GM18868 (cell line): ENCODE results near the gene HDAC9.
A peak's percentile ranks its signal among the peaks of the same experiment; 100 is the strongest.

Experiments used
- ATAC-seq: cut with Tn5 transposase; IDR thresholded peaks from one replicate; pipeline ENCODE4 v1.9.1; 2021; ENCODE audit warnings: mild to moderate bottlenecking, moderate library complexity; ENCODE audit not compliant: unreplicated experiment

Gene HDAC9

DNA sequence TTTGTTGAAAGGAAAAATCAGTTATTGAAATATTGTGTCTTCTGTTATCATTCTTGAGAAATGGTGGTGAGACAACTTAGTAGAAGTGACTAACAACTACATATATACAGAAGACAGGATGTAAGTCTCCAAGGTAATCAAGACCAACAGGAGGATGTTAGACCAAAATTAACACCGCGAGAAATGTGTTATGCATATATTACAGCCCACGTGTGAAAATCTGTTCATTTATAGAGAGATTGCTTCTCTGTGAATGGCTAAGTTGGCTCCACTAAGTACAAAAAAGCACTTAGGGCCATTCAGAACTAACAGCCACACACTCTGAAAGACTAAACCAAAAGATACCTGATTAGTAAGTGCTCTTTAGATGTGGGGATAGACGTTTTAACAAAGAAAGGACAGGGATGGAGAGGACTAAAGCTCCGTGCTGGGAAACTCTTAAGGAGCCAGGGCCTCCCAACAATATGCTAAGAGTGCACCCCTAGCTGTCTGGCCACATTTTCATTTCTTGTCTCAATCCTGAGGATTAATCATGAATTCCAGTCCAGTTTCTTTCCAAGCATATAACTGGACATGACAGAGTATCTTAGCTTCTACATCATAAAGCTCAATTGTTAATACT is 26.5 kb downstream of the HDAC9 start:
- ATAC-seq = peak; percentile 45

DNA sequence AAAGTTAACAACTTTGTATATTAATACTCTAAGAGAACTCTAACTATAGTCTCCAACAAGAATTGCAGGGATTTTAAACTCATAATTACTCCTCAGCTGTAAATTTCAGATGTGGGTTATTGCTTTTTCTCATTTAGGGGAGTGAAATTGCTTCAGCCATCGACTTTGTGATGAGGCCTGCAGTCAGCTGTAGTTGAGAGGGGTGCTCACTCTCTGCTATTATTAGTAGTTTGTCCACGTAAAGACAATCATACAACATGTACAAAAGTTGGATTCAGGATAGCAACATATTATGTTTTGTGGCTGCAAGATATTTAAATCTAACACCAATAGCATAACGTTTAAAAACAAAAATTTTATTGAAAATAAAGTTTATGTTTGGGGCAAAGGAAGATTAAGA is 28.7 kb downstream of the HDAC9 start:
- ATAC-seq = no peak

DNA sequence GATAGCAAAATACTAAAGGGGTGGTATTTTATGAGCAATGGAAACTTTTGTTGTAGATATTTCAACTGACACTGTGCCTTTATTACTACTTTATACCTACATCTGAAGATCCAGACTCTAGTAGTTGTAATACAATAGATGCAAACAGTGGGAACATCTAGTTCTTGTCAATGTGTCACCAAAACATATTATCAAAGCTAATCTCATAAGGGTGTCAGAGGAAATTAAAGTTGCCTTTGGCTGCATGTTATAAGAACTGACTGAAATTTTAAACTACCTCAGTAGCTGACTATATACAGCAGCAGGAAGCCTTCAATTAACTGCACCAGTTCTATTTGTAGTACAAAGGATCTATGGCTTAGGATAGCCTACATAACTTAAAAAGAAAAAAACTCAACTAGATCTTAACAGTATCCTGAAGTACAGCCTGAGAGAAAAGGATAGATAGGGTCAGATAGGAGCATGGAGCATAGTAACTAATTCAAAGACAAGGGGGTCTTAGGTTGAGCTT is 30.9 kb downstream of the HDAC9 start:
- ATAC-seq = no peak

DNA sequence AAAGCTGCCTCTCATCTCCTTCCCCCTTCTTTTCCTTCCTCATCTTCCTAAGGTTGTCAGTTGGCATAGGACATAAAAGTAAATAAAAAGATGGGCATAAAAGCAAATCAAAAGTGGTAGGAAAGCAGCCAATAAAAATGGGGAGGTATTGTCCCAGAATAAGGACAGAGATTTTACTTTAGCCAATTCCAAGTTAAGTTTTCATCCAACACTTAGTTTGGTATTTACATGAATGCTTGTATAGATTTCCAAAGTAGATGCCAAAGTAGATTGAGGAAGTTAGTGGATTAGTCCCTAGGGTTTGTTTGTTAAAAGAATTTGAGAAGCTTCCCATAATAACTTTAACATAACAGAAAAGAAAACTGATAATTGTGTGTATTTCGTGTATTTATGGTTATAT is 33.7 kb downstream of the HDAC9 start:
- no peak for ATAC-seq

DNA sequence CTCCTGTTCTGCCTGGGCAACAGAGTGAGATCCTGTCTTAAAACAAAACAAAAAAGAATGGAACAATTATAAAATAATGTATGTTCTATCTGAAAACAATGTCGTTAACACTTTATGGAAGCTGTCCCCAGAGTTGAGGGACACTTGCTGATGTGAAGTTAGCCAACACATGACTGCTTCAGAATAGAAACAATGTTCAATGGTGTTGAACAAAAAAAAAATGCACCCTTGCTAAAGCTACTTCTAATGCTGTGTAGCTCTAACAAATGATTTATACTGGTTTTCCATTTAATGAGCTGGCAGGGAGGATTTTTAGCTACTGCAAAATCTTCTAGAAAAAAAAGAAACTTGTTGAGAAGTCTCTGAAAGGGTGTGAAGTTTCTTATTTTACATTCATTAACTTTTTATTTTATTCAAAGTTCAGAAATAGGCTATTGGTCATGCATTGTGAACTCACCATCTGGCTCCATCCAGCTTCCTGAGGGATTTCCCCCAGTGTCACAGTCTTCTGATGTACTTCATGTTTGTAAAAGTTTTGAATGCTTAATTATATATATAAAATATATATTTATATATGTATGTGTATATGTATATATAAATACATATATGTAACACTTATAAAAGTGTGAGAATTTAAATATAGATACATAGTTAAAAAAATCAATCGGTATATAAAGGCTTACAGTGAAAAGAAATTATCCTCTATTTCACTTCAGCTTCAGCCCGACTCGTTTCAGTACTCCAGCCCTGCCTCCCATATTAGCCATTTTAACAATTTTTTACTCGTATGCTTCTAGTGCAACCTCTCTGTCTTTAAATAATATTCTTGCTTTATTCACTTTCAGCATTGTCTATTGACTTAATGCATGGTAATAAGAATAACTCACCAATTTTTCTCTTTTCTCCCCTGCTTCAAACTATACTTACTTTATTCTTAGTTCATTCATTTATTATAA is 35.0 kb downstream of the HDAC9 start:
- ATAC-seq = peak; percentile 76

DNA sequence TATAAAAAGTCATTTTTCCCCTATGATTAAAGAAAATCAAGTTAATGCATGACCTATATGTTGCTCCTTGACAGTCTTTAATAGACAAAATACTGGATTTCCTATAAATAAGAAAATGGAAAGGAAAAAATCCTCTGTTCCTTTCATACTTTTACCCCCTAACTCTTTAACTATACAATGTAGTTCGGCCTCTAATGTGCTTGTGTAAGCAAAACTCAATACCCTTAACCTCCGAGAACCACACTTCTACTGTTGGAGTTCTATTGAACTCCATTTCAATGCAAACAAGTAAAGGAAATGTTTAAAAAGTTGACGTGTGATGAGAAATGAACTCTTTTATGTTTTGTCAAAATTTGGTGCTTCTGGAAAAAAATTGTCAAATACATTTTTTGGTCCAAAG is 36.0 kb downstream of the HDAC9 start:
- no peak for ATAC-seq

DNA sequence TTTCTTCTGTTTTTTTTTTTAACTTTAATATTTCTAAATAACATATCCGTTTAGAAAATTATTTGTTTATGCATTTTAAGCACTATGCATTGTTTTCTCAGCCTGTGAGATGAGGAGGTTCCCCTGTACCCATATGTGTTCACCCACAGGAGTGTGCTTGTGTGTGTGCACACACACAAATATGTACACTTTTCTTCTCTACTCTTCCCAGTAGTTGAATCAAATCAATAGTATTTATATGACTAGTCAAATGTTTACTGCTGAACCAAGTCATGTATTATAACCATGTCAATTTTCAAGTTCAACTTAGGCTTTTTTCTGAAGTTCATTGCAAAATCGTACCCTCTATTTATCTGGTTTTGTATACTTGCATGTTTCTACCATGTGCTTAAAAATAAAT is 37.3 kb downstream of the HDAC9 start:
- peak; percentile 34 for ATAC-seq

DNA sequence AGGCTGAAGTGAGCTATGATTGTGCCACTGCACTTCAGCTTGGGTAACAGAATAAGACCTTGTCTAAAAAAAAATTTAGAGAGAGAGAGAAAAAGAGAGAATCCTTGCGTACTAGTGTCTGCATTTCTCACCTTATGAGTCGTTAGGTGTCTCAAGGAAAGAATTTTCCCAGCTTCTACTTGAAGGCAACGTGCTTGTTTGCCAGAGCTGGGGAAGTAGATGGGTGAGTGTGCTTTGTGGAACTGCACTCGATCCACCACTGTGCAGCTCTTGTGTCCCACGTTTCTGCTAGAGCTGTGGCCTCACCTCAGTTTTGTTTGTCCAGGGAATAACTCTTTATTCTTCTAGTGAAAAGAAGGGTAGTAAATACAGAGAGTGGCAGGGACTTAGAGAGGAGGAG is 38.9 kb downstream of the HDAC9 start:
- no peak for ATAC-seq

DNA sequence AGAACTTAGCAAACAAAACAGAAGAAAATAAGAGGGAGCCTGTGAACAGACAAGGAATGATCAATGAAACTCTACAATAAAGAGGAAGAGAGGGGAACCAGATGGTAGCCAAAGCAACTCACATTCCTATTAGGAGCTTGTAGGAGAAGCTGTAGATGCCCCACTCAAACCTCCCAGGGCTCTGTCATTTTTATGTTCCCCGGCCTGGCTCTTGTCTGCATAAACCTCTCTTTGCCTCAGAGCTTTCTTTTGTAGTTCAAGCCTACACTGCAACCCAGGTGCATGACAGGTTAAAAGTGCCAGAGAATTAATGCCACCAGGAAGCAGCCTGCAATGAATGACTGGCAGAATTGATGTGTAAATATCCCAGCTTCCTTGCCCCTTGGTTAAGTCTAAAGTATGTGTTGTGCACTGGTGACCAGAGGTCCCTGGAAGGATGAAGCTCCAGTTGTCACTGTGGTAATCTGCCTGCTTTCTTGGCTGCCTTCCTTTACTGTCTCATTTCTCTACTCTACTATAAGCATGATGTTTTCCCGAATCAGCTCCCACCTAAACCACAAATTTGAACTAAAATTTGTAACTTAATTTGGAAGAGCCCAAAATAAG is 40.4 kb downstream of the HDAC9 start:
- no peak for ATAC-seq

DNA sequence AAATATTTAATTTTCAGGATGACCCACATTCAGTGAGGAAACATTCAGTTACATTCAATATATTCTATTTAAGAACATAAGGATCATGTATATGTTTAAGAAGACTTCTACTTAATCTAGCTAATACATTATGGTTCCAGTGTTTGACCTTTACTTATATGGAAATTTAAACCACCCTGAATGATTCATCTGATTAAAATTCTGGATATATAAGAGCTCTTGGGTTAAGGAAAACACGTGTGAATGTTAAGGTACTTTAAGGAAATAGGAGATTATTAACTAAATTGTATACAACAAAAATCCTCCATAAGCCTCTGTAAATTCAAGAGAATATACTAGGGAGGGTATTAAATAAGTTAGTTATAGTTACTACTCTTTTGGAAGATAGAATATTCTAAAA is 40.9 kb downstream of the HDAC9 start:
- ATAC-seq = no peak

DNA sequence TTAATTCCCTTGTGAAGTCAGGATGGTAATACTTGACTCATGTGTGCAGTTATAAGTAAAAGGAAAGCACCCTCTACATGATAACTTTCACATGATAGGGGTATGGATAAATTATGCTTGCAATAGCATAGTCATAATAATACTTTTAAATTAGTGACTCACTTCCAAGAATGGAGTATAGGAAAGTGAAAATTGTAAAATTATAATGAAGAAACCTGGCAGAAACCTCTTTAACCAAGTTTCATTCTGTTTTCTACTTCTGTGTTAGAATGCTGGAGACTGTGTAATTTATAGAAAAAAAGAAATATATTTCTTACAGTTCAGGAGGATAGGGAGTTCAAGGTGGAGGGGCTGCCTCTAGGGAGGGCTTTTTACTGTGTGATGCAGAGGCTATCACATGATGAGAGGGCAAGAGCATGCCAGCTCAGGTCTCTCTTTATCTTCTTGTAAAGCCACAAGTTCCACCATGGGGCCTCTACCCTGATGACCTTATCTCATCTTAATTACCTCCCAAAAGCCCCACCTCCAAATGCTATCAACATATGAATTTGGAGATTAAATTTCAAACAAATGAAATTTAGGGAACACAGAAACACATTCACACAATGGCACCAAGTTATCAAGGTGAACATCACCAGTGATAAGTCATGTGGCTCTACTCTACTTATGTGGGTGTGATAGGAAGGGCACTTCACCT is 43.2 kb downstream of the HDAC9 start:
- ATAC-seq = peak; percentile 84

DNA sequence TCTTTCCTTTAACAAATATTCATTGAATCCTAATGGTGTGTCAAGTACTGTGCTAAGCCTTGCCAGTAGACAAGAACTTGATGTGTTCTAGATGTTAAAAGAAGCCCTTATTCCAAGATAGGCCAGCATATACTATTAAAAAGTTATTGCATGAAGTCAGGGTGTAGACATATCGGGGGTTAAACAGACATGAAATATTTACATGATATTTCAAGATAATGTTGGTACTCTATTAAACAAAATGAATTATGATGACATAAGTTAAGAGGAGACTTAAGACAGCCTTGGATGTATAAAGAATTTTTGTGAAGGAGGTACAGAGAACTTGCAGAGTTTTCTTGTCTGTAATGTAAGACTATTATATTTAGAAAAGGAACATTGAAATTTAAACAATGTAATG is 44.8 kb downstream of the HDAC9 start:
- ATAC-seq = no peak

DNA sequence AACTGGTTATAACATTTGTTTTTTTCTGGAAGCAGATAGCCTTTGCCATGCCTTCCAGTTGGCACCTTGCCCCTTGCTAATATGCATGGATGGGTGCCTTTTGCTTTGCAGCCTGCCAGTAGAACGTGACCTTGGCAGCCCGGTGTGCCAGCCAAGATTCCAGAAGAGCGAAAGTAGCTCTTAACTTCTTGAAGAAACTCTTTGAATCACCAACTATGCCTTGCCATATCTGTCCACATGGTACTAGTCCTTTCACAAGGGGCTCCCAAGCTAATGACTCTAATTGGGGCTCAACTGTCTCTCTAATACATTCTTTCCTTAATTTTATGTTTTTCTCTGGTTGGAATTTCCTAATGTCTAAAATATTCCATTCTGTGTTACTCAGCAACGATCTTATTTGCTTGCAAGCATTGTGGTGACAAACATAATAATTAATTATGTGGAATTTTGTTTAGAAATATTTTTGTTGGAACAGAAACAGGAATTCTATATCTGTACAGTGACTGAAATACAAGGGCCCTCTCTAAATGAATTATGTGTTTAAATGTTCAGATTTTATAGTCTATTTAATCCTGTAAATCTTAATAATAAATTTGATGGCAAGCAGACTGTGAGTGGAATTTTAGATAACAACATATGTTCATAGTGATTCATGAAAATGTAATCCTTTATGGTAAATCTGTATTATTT is 45.8 kb downstream of the HDAC9 start:
- ATAC-seq = no peak

DNA sequence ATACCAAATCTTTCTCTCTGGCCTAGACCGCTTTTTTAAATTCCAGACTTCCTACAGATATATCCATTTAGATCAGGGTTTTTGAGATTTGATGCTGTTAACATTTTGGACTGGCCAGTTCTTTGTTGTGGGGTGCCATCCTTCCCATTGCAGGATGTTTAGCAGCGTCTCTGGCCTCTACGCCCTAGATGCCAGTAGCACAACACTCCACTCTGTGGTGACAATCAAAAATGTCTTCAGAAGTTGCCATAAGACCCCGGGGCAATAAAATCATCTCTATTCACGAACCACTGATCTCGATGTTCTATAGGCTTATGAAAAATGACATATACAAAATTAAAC is 46.3 kb downstream of the HDAC9 start:
- no peak for ATAC-seq

DNA sequence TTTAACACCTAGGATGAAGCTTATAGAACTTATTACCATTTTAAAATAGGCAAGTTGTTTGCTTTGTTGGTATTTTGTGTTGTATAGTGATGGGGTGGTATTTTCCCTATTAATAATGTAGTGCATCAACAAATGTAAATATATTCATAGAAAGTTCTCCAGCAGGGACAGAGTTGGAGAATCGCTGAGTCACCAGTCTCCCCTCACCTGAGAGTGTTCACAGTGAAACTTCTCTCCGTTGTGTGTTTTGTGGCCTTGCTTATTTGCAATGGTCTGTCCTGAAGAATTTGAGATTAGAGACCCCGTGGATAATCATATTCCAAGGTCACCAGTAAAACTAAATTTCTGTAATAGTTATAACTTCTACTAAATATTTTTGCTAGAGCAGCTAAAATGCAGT is 51.0 kb downstream of the HDAC9 start:
- no peak for ATAC-seq

DNA sequence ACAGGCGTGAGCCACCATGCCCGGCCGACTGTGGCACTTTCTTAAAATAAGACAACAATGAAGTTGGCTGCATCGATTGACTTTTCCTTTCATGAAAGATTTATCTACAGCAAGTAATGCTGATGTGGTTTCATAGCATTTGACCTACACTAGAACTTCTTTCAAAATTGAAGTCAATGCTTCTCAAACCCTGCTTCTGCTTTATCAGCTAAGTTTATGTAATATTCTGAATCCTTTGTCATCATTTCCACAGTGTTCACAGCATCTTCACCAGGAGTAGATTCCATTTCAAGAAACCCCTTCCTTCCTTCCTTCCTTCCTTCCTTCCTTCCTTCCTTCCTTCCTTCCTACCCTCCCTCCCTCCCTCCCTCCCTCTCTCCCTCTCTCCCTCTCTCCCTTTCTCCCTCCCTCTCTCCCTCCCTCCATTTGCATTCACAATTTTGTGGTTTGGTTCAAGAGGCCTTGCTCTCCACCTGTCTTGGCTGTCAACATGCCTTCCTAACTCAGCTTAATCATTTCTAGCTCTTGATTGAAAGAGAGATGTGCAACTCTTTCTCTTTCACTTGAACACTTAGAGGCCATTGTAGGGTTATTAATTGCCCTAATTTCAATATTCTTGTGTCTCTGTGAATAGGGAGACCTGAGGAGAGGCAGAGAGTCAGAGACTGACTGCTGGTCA is 52.1 kb downstream of the HDAC9 start:
- no peak for ATAC-seq

DNA sequence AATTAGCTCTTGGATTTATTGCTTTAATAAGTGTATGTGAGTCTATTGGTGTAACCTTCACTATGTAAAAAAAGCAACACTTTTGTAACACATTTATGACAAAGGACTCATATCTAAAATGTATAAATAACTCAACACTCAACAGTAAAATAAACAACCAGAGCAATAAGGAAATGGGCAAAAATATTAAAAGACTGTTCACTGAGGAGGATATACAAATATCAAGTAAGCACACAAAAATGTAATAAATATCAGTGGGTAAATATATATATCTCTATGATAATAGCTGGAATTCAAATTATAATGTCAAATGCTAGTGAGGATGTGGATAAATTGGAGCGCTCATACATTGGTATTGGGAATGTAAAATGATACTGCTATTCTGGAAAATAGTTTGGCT is 53.0 kb downstream of the HDAC9 start:
- no peak for ATAC-seq

DNA sequence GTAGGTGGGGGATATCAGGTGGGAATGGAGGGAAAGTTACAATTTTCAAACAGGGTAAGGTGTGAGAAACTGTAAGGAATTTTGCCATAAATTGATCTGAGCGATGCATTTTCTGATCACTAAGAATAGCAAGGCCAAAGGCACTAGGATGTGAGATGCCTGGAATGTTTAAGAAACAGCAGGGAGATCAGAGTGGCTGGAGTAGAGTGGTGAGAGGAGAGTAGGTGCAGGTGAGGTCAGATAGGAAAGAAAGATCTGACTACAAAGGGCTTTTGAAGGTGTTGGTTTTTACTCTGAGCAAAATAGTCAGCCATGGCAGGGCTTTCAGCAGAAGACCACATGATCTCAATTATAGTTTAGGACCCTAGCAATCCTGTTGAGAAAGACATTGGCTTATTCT is 55.0 kb downstream of the HDAC9 start:
- no peak for ATAC-seq

DNA sequence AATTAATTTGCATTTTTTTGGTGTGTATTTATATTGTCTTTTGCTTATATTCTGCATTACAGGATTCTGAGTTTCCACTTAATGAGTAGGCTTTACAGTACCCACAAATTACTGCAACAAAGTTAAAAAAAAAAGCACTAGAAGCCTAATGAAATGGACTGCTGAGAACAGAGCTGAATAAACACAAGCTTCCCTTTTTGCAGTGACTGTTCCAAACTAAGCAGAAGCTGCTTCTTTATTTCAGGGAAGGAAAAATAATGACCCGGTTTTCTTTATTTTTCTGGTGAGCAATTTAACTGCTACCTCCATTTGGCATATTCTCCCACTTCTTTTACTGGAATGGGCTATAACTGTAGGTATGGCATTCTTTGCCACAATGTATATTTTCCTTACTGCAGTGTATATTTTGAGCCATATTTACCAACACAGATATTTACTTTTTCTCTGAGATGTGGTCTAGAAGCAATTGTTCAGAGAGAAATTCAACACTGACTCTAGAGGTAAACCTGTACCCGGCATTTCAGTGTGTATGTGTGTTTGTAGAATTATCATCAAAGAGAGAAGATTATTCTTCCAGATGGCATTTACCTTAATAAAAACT is 56.9 kb downstream of the HDAC9 start:
- ATAC-seq = peak; percentile 13
